ENCODE measurements around the gene COQ2.

DNA sequence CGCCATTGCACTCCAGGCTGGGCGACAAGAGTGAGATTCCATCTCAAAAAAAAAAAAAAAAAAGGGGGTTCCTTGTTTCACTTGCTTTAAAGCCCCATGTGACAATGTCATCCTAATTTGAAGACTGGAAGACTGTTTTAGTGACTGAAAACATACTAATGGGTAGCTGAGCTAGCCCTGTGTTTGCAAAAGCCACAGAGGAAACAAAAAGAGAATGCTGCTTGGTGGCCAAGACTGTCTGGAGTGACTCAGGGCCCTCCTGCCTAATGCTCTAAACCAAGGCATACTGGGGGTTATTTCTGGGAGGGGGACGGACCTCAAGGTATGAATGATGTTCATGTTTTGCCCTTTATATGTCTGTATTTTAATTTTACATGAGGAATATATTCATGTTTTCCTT is 34.1 kb upstream of the COQ2 start:
- TF ChIP-seq, protein P1, sequence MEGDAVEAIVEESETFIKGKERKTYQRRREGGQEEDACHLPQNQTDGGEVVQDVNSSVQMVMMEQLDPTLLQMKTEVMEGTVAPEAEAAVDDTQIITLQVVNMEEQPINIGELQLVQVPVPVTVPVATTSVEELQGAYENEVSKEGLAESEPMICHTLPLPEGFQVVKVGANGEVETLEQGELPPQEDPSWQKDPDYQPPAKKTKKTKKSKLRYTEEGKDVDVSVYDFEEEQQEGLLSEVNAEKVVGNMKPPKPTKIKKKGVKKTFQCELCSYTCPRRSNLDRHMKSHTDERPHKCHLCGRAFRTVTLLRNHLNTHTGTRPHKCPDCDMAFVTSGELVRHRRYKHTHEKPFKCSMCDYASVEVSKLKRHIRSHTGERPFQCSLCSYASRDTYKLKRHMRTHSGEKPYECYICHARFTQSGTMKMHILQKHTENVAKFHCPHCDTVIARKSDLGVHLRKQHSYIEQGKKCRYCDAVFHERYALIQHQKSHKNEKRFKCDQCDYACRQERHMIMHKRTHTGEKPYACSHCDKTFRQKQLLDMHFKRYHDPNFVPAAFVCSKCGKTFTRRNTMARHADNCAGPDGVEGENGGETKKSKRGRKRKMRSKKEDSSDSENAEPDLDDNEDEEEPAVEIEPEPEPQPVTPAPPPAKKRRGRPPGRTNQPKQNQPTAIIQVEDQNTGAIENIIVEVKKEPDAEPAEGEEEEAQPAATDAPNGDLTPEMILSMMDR (optimal IDR thresholded peaks at IDR 0.05 in 1 of 3, IDR thresholded peaks at IDR 0.05 in 1 of 3, conservative IDR thresholded peaks at IDR 0.05 in 1 of 3; ENCODE audit: extremely low read depth in 1 of 3, insufficient read depth in 2 of 3, low read length in 3 of 3): no peak
- no peak for TF ChIP-seq EZH2 (IDR thresholded peaks at IDR 0.05; ENCODE audit: low read length)
